ENCODE measurements around the gene COL9A3.
"Not testable (repeated sequence)": the region's sequence is repeated elsewhere in the genome, so short reads cannot be mapped to it uniquely, and the experiment has no call there.

COL9A3 gene

GRCh38 chr20:62841705-62842212 lies 24.9 kb downstream of the COL9A3 start:
- Histone ChIP-seq H3K9me3 (ENCODE audit: low read depth, low read length) (no peaks in the 10 kb centered on the region), H3K27ac (no peak overlapping the region), H3K36me3 (ENCODE audit: insufficient read depth, low read length) (peaks cover 17% of the 10 kb centered on the region), H3K9ac (ENCODE audit: insufficient read length) (no peak overlapping the region), H3K4me3 (no peak overlapping the region)
- no peak for TF ChIP-seq POLR2AphosphoS5 (IDR thresholded peaks at IDR 0.05; ENCODE audit: borderline replicate concordance, low read depth, low read length)
- no peak for TF ChIP-seq EZH2 (IDR thresholded peaks at IDR 0.05)
- no peak for TF ChIP-seq FOXP2 (optimal IDR thresholded peaks at IDR 0.05; ENCODE audit: control extremely low read depth, extremely low read length, insufficient read depth)
- DNase-seq (ENCODE audit: low read depth, low spot score) = no peak

DNA sequence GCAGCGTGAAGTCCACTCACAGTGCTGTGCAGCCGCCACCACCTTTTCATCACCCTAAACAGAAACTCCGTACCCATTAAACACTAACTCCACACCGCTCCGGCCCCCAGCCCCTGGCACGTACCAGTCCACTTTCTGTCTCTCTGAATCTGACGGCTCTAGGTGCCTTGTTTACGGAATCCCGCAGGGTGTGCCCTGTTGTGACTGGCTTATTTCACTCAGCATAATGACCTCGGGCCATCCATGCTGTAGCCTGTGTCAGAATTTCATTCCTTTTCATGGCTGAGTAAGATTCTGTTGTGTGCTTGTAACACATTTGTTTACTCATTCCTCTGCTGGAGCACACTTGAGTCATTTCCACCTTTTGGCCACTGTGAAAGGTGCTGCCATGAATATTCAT lies 26.8 kb downstream of the COL9A3 start:
- no peak overlapping the region for H3K9ac ChIP-seq (ENCODE audit: insufficient read length)
- H3K9me3 ChIP-seq (ENCODE audit: low read depth, low read length) = no peaks in the 10 kb centered on the region
- H3K36me3 ChIP-seq (ENCODE audit: insufficient read depth, low read length) = peaks cover 17% of the 10 kb centered on the region
- no peak for TF ChIP-seq FOXP2 (optimal IDR thresholded peaks at IDR 0.05; ENCODE audit: control extremely low read depth, extremely low read length, insufficient read depth)
- no peak for TF ChIP-seq POLR2AphosphoS5 (IDR thresholded peaks at IDR 0.05; ENCODE audit: borderline replicate concordance, low read depth, low read length)
- TF ChIP-seq EZH2 (IDR thresholded peaks at IDR 0.05) = no peak
- H3K4me3 ChIP-seq = no peak overlapping the region
- no peak overlapping the region for H3K27ac ChIP-seq
- no peak for DNase-seq (ENCODE audit: low read depth, low spot score)

DNA sequence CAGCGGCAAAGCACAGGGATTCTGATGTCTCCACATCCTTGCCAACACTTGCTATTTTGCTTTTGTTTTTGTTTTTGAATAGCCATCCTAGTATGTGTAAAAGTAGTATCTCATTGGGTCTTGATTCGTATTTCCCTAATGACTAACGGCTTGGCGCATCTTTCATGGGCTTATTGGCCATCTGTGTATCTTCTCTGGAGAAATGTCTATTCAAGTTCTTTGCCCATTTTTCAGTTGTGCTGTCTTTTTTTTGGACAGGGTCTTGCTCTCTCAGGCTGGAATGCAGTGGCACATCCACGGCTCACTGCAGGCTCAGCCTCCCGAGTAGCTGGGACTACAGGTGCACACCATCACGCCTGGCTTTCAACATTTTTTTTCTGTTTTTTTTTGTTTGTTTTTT lies 27.3 kb downstream of the COL9A3 start:
- Histone ChIP-seq H3K9ac (ENCODE audit: insufficient read length) (no peak overlapping the region), H3K27ac (no peak overlapping the region), H3K9me3 (ENCODE audit: low read depth, low read length) (no peaks in the 10 kb centered on the region), H3K4me3 (no peak overlapping the region), H3K36me3 (ENCODE audit: insufficient read depth, low read length) (peaks cover 17% of the 10 kb centered on the region)
- DNase-seq (ENCODE audit: low read depth, low spot score) = no peak
- no peak for TF ChIP-seq POLR2AphosphoS5 (IDR thresholded peaks at IDR 0.05; ENCODE audit: borderline replicate concordance, low read depth, low read length)
- TF ChIP-seq EZH2 (IDR thresholded peaks at IDR 0.05) = no peak
- TF ChIP-seq FOXP2 (optimal IDR thresholded peaks at IDR 0.05; ENCODE audit: control extremely low read depth, extremely low read length, insufficient read depth) = no peak

DNA sequence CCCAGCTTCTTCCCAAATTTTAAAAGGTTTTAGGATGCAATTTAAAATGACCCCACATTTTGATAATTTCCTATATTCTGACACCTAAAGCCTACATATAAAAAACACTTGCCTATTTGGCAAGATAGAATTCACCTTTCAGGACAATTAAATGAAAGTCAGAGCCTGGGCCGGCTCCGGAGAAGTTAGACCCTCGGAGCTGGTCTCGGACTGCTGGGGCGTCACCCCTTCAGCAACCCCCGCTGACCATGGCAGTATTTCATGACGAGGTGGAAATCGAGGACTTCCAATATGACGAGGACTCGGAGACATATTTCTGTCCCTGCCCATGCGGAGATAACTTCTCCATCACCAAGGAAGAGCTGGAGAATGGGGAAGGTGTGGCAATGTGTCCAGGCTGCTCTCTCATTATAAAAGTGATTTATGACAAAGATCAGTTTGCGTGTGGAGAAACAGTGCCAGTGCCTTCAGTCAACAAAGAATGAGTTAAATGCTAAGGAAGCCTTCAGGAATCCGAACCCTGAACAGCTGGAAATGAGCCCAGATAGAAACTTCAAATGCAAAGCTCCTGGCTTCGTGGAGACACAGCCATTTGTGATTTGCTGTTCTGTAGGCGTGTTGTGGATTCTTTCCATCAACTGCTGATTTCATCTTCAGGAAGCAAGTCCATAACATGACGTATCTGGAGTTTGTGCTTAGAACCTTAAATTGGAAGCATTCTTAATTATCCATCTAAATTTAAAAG lies 28.7 kb downstream of the COL9A3 start:
- Histone ChIP-seq H3K27ac (no peak overlapping the region), H3K9ac (ENCODE audit: insufficient read length) (no peak overlapping the region), H3K36me3 (ENCODE audit: insufficient read depth, low read length) (peaks cover 17% of the 10 kb centered on the region), H3K9me3 (ENCODE audit: low read depth, low read length) (no peaks in the 10 kb centered on the region), H3K4me3 (no peak overlapping the region)
- TF ChIP-seq POLR2AphosphoS5 (IDR thresholded peaks at IDR 0.05; ENCODE audit: borderline replicate concordance, low read depth, low read length) (no peak), EZH2 (IDR thresholded peaks at IDR 0.05) (no peak), FOXP2 (optimal IDR thresholded peaks at IDR 0.05; ENCODE audit: control extremely low read depth, extremely low read length, insufficient read depth) (no peak)
- DNase-seq (ENCODE audit: low read depth, low spot score) = no peak

GRCh38 chr20:62846166-62846890 lies 29.5 kb downstream of the COL9A3 start:
- Histone ChIP-seq H3K4me3 (no peak overlapping the region), H3K36me3 (ENCODE audit: insufficient read depth, low read length) (peaks cover 9% of the 10 kb centered on the region), H3K27ac (no peak overlapping the region), H3K9me3 (ENCODE audit: low read depth, low read length) (no peaks in the 10 kb centered on the region), H3K9ac (ENCODE audit: insufficient read length) (no peak overlapping the region)
- DNase-seq (ENCODE audit: low read depth, low spot score) = no peak
- no peak for TF ChIP-seq FOXP2 (optimal IDR thresholded peaks at IDR 0.05; ENCODE audit: control extremely low read depth, extremely low read length, insufficient read depth)
- TF ChIP-seq POLR2AphosphoS5 (IDR thresholded peaks at IDR 0.05; ENCODE audit: borderline replicate concordance, low read depth, low read length) = no peak
- no peak for TF ChIP-seq EZH2 (IDR thresholded peaks at IDR 0.05)

DNA sequence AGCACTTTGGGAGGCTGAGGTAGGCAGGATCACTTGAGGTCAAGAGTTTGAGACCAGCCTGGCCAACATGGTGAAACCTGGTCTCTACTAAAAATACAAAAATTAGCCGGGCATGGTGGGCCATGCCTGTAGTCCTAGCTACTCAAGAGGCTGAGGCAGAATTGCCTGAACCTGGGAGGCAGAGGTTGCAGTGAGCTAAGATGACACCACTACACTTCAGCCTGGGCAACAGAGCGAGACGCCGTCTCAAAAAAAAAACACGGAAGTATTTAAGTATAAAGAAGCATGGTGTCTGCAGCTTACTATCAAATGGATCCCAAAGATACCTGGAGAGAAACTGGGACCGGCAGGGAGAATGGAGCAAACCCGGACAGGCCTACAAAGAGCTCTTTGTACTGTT lies 32.1 kb downstream of the COL9A3 start:
- not testable (repeated sequence) for DNase-seq (ENCODE audit: low read depth, low spot score); H3K27ac ChIP-seq; H3K4me3 ChIP-seq; H3K9me3 ChIP-seq (ENCODE audit: low read depth, low read length); H3K9ac ChIP-seq (ENCODE audit: insufficient read length)
- peaks cover 24% of the 10 kb centered on the region for H3K36me3 ChIP-seq (ENCODE audit: insufficient read depth, low read length)

DNA sequence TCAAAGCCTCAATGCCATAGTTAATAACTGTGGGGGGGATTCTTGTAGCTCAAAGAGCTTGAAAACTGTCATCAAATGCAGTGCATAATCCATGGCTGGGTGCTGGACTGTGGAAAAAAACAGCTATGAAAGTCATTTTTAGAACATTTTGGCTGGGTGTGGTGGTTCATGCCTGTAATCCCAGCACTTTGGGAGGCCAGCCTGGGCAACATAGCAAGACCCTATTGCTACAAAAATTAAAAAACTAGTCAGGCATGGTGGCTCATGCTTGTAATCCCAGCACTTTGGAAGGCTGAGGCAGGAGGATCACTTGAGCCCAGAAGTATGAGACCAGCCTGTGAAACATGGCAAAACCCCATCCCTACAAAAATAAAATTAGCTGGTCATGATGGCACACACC lies 32.6 kb downstream of the COL9A3 start:
- Histone ChIP-seq H3K27ac (no peak overlapping the region), H3K36me3 (ENCODE audit: insufficient read depth, low read length) (peaks cover 29% of the 10 kb centered on the region), H3K9ac (ENCODE audit: insufficient read length) (no peak overlapping the region), H3K9me3 (ENCODE audit: low read depth, low read length) (no peaks in the 10 kb centered on the region), H3K4me3 (no peak overlapping the region)
- TF ChIP-seq EZH2 (IDR thresholded peaks at IDR 0.05) (no peak), POLR2AphosphoS5 (IDR thresholded peaks at IDR 0.05; ENCODE audit: borderline replicate concordance, low read depth, low read length) (no peak), FOXP2 (optimal IDR thresholded peaks at IDR 0.05; ENCODE audit: control extremely low read depth, extremely low read length, insufficient read depth) (no peak)
- DNase-seq (ENCODE audit: low read depth, low spot score) = no peak

GRCh38 chr20:62850333-62850974 lies 33.6 kb downstream of the COL9A3 start:
- no peak overlapping the region for H3K4me3 ChIP-seq
- TF ChIP-seq POLR2AphosphoS5 (IDR thresholded peaks at IDR 0.05; ENCODE audit: borderline replicate concordance, low read depth, low read length) (no peak), EZH2 (IDR thresholded peaks at IDR 0.05) (no peak), FOXP2 (optimal IDR thresholded peaks at IDR 0.05; ENCODE audit: control extremely low read depth, extremely low read length, insufficient read depth) (no peak)
- H3K36me3 ChIP-seq (ENCODE audit: insufficient read depth, low read length) = peaks cover 36% of the 10 kb centered on the region
- H3K27ac ChIP-seq = no peak overlapping the region
- no peak for DNase-seq (ENCODE audit: low read depth, low spot score)
- no peaks in the 10 kb centered on the region for H3K9me3 ChIP-seq (ENCODE audit: low read depth, low read length)
- H3K9ac ChIP-seq (ENCODE audit: insufficient read length) = no peak overlapping the region
